NCI-H510A treated with DMSO at 0.1 percent for 48 hours (cell line): ENCODE data around the gene CCZ1B.
"Not testable (repeated sequence)": the region's sequence is repeated elsewhere in the genome, so short reads cannot be mapped to it uniquely, and the experiment has no call there.

Source experiments
- DNase-seq: peaks from one replicate; lab custom pipeline; 2025; lab: John Stamatoyannopoulos, UW

The CCZ1B gene

DNA sequence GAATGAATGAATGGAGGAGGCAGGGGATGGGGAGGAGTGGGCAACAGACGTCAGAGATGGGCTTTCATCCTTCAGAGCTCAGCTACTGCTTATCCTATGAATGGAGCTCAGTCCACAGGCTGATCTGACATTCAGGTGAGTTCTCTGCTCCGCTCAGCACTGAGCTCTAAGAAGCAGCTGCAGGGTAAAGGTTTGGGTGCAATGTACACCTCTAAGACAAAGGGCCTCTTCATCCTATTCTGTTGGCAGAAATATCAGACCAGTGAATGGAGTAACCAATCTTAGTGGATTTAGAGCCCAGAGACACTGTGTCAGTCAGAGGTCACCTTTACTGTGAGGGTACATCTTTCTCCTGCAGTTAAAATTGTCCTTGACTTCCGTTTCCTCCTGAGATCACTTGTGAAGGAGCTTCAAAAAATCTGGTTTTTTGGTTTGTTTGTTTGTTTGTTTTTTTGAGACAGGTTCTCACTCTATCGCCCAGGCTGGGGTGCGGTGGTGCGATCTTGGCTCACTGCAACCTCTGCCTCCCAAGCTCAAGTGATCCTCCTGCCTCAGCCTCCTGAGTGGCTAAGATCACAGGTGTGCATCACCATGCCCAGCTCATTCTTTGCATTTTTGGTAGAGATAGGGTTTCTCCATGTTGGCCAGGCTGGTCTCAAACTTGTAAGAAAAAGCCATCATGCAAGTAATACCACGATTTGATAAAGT, 5.1 kb upstream of the CCZ1B start:
- no peak for DNase-seq

- DNase-seq, result not testable (repeated sequence)
Observed at GRCh38 chr7:6830026-6830425, 4.0 kb upstream of the CCZ1B start.

DNA sequence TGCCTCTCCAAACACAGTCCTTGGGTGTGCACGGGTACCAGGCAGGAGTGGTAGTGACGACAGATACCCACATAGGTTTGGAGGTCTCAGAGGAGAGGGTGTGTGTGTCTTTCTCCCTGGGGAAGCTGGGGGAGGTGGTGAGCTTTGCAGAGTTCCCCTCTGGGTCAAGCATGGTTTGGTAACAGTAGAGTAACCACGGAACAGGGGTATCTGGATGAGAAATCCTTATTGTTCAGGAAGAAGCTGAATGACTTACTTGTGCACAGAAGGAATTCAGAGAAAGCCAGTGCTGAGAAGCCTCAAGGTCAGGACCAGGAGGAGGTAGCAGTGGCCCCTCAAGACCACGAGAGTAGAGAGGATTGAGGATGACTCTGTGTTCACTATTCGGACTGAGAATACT, 3.5 kb upstream of the CCZ1B start:
- not testable (repeated sequence) for DNase-seq

- DNase-seq, result peak; percentile 65
Observed at GRCh38 chr7:6827180-6827579, 1.1 kb upstream of the CCZ1B start.

GRCh38 chr7:6825236-6826125, 594 bp downstream of the CCZ1B start:
- not testable (repeated sequence) for DNase-seq

DNA sequence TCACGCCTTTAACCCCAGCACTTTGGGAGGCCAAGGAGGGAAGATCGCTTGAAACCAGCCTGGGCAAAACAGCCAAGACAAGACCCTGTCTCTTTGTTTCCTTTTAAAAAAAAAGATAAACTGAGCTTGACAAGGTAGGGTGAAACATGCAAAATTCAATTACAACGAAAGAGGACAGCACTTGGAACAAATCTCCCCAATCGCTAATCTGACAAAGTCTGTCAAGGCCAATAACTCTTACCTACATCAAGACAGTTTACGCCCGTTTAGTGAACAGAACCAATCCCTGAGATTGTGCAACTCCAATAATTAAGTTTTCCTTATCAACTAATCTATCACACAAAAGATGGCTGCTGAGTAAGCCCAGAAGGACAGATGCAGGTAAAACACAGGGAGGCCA, 4.5 kb downstream of the CCZ1B start:
- not testable (repeated sequence) for DNase-seq

- not testable (repeated sequence) for DNase-seq
Observed at GRCh38 chr7:6815470-6815869, 10.6 kb downstream of the CCZ1B start.

DNA sequence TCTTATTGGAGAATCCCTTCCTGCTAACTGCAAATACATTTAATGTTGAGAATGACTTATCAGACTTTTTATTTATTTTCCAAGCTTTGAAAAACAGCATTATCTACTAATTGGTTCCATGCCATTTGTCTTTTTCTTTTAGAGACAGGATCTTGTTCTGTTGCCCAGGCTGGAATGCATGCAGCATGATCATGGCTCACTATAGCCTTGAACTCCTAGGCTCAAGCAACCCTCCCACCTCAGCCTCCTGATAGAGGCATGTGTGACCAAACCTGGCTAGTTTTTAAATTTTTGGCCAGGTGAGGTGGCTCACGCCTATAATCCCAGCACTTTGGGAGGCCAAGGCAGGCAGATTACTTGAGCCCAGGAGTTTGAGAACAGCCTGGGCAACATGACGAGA, 13.1 kb downstream of the CCZ1B start:
- DNase-seq, result not testable (repeated sequence)

DNA sequence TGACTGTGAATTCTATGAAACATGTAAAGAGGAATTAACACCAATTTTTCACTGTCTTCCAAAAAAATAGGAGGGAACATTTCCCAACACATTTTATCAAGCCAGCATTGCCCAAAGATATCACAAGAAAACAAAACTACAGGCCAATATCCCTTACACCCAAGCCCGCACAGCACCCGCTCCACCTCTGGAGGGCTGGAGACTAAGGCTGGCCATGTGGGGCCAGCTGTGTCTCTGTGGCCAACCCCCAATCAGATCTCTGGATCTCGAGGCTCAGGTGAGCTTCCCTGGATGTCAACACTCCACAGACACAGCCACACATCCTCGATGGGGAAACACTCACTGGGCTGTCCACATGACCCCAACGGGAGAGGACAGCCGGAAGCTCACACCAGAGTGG, 18.1 kb downstream of the CCZ1B start:
- not testable (repeated sequence) for DNase-seq

DNA sequence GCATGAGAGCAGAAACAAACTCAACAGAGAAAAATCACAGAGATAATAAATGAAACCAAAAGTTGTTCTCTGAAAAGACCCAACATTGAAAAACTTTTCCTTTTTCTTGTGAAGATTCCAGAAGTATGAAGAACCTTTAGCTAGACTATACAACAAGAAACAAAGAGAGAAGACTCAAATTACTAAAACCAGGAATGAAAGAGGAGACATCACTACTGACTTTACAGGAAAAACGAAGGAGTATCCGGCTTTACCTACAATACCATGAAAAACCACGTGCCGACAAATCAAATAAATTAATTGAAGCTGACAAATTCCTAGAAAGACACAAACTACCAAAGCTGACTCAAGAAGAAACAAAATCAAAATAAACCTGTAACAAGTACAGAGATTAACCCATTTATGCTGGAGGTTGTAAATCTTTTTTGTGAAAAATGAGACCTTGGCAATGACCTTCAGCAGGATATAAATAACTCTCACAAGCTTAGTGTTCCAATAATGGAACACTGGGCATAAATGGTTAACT, 18.6 kb downstream of the CCZ1B start:
- DNase-seq, result not testable (repeated sequence)

GRCh38 chr7:6800331-6800730, 25.7 kb downstream of the CCZ1B start:
- not testable (repeated sequence) for DNase-seq

- not testable (repeated sequence) for DNase-seq
Observed at GRCh38 chr7:6799887-6800286, 26.2 kb downstream of the CCZ1B start.

DNA sequence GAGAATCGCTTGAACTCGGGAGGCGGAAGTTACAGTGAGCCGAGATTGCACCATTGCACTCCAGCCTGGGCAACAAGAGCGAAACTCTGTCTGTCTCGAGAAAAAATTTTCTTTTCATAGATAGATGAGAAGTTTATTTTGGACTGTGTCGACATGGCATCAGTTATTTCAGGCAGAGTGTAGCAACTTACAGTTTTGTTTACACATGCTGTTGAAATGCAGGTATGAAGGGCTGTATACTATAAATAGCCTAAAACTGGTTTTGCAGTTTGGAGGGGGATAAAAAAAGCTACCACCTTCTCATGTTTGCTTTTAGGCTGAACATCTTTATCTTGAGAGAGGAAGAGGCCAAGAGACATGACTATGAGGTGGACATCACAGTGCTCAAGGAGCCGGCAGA, 28.0 kb downstream of the CCZ1B start:
- DNase-seq, result not testable (repeated sequence)

DNA sequence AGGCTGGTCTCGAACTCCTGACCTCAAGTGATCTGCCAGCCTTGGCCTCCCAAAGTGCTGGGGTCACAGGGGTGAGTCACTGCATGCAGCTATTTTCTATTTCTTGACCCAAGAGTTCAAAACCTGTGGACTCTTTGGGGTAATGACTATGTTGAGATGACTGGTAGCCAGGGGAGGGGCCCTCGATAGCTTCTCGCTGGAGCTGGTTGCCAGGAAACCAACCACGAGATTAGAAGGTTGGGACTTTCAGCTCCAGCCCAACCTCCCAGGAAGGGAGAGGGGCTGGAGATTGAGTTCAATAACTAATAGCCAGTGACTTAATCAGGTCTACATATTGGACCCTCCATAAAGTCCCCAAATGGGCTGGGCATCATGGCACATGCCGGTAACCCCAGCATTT, 28.9 kb downstream of the CCZ1B start:
- not testable (repeated sequence) for DNase-seq

DNA sequence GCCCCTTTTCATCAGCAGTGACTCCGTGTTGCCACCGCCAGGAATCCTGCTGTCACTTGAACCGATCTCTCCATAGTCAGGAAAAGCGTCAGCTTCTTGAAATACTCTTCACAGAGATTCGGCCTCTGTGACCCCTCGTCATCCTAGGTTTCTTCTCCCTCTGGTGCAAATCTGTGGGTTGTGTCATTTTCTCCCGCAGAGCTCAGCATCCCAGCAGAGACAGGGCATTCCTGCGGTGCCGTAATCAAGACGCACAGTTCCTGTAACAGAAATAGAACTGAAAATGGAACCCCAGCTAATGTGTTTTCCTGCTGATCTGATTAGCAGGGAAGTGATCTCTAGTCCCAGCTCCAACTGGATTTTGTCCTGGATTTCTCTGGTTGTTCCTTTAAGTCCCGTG, 31.8 kb downstream of the CCZ1B start:
- DNase-seq, result not testable (repeated sequence)

DNA sequence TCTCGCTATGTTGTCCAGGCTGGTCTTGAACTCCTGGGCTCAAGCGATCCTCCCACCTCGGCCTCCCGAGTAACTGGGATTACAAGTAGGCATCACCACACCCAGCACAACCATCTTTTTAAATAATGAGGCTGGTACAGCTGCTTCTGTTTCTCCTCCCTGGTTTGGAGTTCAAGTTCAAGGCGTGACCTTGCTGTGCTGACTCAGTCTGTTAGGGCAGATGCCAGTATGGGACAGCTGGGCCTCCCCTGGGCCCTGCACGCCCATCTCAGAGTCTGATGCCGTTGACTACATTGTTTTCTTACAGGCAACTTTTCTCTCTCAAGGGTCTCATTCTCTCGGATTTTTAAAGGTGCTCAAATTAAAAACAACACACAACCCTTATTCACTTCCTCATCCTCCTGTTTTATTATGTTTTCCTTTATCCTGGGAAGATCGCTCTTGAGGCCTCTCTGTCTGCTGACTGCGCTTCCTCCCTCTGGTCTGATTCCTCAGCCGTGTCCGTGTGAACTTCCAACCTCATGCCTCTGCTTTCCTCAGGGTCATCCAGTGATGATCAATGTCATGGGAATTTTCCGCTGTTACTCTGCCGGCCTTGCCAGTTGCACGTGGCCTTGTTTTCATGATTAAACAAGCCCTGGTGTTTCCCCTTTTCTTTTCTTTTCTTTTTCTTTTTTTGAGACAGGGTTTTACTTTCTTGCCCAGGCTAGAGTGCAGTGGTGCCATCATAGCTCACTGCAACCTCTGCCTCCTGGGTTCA, 33.8 kb downstream of the CCZ1B start:
- not testable (repeated sequence) for DNase-seq

GRCh38 chr7:6789353-6789752, 36.7 kb downstream of the CCZ1B start:
- not testable (repeated sequence) for DNase-seq

DNA sequence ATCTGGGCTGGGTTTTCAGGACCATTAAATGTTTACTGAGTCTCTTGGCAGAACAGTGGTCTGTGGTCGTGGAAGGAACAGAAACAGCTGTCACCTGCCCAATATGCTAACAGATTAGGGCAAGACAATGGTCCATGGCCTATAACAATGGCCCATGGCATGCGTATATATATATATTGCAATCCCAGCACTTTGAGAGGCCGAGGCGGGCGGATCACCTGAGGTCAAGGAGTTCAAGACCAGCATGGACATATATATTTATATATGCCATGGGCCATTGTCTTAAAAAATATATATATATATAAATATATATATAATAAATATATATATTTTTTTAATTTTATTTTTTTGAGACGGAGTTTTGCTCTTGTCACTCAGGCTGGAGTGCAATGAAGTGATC, 44.5 kb downstream of the CCZ1B start:
- not testable (repeated sequence) for DNase-seq

DNA sequence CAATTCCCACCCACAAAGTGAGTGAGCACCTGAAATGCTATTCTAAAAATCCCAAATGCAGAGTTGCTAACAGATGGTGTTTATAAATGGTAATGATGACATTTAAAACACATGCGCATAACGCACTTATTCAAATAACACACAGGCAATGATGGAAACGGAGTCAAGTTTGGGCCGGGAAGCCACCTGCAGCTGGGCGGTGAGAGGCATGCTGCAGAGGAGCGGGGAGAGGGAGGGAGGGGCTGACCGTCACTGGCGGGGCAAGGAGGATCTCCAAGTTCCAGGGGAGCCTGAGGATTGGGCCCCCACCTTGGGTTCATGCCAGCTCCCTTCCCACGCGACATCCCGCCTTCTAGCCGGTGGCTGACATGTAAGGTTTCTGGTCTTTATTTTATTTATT, 64.9 kb downstream of the CCZ1B start:
- not testable (repeated sequence) for DNase-seq

- DNase-seq, result not testable (repeated sequence)
Observed at GRCh38 chr7:6753964-6754363, 72.1 kb downstream of the CCZ1B start, which contains the start of gene RSPH10B2. RSPH10B2 (plus strand) TSS chr7:6754103; CDS start chr7:6757678, 3,575 bp downstream.

DNA sequence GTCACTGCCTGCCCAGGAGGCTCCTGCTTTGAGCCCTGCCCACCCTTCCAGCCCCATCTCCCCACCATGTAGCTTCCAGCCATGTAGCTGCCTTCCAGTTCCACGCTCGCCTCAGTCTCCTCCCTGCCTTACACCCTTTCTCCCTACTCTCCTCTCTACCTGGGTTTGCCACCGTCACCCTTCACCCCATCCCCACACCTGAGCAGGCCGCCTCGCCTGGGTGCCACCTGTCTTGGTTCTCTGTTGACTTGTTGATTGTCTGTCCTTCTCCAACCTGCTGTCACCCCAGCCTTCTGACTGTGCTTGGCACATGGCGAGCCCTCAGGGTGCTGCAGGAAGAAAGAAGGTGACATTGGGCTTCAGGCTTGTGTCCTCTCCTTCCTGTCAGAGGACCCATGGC, 75.9 kb downstream of the CCZ1B start:
- DNase-seq, result not testable (repeated sequence)

- not testable (repeated sequence) for DNase-seq
Observed at GRCh38 chr7:6749335-6749734, 76.7 kb downstream of the CCZ1B start.
